GM18951 (cell line): ENCODE data around the gene HADHB.
"Not testable (repeated sequence)": the region's sequence is repeated elsewhere in the genome, so short reads cannot be mapped to it uniquely, and the experiment has no call there.

ENCODE experiments used
- POLR2A ChIP-seq: IDR thresholded peaks from 4 replicates; pipeline ENCODE4 v1.6.1; 2011; ENCODE audit warnings: mild to moderate bottlenecking; ENCODE audit not compliant: insufficient read length, insufficient read depth; ENCODE audit errors: extremely low read depth
- in situ Hi-C: fragments of 300-500 bp; cut with MboI; formaldehyde crosslinking; loops from one replicate; pipeline ENCODE4 v1.12.0; 2022; ENCODE audit warnings: low sequenced_read_pairs, mixed read lengths, inconsistent platforms; ENCODE audit not compliant: unreplicated experiment

Gene HADHB

GRCh38 chr2:26316845-26317244 is 72.1 kb downstream of the HADHB start:
- in situ Hi-C loops = no loop called here
- TF ChIP-seq POLR2A = no peak

- no peak for TF ChIP-seq POLR2A
- in situ Hi-C loops = no loop called here
Observed at GRCh38 chr2:26317377-26318105, 72.8 kb downstream of the HADHB start.

DNA sequence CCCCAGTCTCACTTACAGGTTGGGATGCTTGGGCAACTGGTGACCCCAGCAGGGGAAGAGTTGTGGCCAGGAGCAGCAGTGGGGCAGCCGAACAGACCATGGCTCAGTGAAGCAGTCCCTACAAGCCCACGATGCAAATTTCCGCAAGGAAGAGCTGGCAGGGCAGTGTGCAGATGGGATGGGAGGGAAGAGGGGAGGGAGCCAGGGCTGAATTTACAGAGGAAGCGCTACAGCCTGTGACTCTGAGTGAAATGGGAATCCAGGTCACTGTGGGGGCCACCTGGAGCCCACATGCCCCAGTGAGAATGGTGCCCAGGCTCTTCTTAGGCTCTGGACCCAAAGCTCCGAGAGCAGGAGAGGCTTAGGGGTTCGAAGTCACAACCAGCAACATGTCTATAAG is 74.2 kb downstream of the HADHB start:
- TF ChIP-seq POLR2A = no peak
- in situ Hi-C loops = no loop called here

DNA sequence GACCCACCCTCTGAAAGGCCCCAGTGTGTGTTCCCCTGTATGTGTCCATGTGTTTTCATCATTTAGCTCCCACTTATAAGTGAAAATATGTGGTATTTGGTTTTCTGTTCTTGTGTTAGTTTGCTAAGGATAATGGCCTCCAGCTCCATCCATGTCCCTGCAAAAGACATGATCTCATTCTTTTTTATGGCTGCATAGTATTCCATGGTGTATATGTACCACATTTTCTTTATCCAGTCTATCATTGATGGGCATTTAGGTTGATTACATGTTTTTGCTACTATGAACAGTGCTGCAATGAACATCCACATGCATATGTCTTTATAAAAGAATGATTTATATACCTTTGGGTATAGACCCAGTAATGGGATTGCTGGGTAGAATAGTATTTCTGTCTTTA is 79.7 kb downstream of the HADHB start:
- in situ Hi-C loops = not testable (repeated sequence)

DNA sequence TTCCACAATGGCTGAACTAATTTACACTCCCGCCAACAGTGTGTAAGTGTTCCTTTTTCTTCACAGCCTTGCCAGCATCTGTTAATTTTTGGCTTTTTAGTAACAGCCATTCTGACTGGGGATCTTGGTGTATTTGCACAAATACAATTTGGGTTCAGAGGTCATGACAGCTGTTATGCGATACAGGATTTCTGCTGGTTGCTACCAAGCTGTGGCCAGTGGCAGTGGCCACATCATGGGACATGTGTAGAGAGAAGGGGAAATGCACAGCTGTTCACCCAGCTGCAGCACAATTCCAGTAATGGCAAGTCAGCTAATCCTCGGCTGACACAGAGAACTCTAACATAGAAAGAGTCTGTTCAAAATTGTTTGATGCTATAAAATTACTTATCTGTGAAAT is 80.2 kb downstream of the HADHB start:
- TF ChIP-seq POLR2A = no peak
- in situ Hi-C loops = no loop called here

DNA sequence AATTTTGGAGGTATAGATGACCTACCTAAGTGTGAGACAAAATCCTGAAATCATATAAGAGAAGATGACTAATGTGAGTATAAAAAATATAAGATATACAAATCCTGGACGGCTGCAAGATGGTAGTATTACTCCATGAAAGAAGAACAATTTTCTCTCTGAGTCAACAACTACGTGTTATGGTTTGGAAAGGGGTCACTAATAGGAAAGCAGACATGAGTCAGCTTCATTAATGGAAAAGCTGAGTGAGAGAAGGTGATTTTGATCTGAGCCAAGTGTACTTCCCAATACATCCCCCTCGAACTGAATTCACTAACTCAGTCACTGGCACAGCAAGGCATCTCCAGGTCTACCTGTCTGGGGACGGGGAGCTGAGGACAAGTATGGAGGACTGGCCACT is 81.1 kb downstream of the HADHB start:
- in situ Hi-C loops = no loop called here
- no peak for TF ChIP-seq POLR2A

GRCh38 chr2:26326514-26326913 is 81.8 kb downstream of the HADHB start:
- no peak for TF ChIP-seq POLR2A
- in situ Hi-C loops = no loop called here

GRCh38 chr2:26327291-26328272 is 82.8 kb downstream of the HADHB start:
- TF ChIP-seq POLR2A = no peak
- in situ Hi-C loops = no loop called here

DNA sequence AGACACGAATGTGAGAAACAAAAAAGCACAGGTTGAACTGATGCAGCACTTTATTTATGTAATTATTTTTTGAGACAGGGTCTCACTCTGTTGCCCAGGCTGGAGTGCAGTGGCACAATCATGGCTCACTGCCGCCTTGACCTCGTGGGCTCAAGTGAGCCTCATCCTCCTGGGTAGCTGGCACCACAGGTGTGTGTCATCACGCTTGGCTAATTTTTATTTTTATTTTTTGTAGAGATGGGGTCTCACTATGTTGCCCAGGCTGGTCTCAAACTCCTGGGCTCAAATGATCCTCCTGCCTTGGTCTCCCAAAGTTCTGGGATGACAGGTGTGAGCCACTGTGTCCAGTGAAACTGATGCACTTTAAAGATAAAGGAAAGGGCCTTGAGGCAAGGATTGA is 84.3 kb downstream of the HADHB start:
- in situ Hi-C loops = not testable (repeated sequence)

- in situ Hi-C loops = no loop called here
- TF ChIP-seq POLR2A = no peak
Observed at GRCh38 chr2:26330114-26330549, 85.4 kb downstream of the HADHB start.

GRCh38 chr2:26330604-26331003 is 85.9 kb downstream of the HADHB start:
- in situ Hi-C loops = no loop called here
- no peak for TF ChIP-seq POLR2A

DNA sequence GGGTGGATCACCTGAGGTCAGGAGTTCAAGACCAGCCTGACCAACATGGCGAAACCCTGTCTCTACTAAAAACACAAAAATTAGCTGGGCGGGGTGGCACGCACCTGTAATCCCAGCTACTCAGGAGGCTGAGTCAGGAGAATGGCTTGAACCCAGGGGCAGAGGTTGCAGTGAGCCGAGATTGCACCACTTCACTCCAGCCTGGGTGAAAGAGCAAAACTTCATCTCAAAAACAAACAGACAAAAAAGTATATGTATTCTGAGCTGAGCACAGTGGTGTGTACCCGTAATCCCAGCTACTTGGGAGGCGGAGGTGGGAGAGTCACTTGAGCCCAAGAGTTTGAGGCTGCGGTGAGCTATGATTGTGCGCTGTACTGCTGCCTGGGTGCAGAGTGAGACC is 86.6 kb downstream of the HADHB start:
- in situ Hi-C loops = not testable (repeated sequence)

DNA sequence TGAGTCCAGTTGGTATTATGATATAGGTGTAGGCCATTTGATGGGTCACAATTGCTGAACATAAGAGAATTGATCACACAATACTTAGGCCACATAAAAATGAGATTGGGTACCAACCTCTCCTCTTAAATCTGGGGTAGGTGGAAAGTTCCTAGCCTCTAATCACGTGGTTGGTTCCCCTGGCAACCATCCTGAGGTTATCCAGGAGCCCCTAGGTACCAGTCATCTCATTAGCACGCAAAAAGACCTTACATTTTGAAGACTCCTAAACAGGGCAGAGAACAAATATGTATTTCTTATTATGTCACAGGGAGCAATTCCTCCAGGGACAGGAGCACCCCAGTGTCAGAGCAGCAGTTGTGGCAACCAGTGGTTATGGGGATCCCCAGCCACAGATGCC is 88.6 kb downstream of the HADHB start:
- TF ChIP-seq POLR2A = no peak
- in situ Hi-C loops = no loop called here

DNA sequence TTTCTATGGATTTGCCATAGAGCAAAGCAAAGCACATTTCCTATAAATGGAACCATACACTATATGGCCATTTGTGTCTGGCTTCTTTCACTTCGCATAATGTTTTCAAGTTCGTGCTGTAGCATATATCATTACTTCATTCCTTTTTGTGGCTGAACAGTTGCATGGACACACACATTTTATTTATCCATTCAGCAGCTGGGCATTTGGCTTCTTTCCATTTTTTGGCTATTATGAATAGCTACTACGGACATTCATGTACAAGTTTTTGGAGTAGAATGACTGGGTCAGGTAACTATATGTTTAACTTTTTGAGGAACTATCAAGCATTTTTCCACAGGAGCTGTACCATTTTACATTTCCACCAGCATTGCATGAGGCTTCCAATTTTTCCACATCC is 90.5 kb downstream of the HADHB start:
- in situ Hi-C loops = no loop called here
- no peak for TF ChIP-seq POLR2A
